Heart right ventricle (tissue), 16 donors: Measurements from ENCODE around the gene GRK5. TPM values are rescaled to one million over a fixed set of nuclear protein-coding genes. Genes with fewer than 3 reads are reported as not detected.
"Not testable (repeated sequence)": the region's sequence is repeated elsewhere in the genome, so short reads cannot be mapped to it uniquely, and the experiment has no call there.

Experiments used
- ATAC-seq, 8 donors: fragments of 200-7000 bp; cut with Tn5 transposase; one replicate each; pipeline ENCODE4 v1.9.1; 2020; ENCODE audit warnings: mild to moderate bottlenecking in 8 of 8, moderate library complexity in 8 of 8, moderate number of reproducible peaks in 1 of 8
- DNase-seq, 2 donors: peaks; one replicate each; pipeline ENCODE4 v3.0.0-alpha.2; 2020
- H3K27ac ChIP-seq, 10 donors: fragments of 200-600 bp; sonication (generic) in 2 of 10; one replicate each; pipeline versions ENCODE4 v1.5.0 to v1.8.0; 2020 to 2022; ENCODE audit warnings: mild to moderate bottlenecking in 3 of 10
- H3K27me3 ChIP-seq, 7 donors: fragments of 200-600 bp; one replicate each; pipeline ENCODE4 v1.8.0; 2021 to 2022; ENCODE audit warnings: mild to moderate bottlenecking in 2 of 7
- H3K36me3 ChIP-seq, 9 donors: fragments of 200-600 bp; sonication (generic) in 1 of 9; one replicate each; pipeline versions ENCODE4 v1.5.0 to v1.8.0; 2020 to 2022; ENCODE audit warnings: mild to moderate bottlenecking in 2 of 9
- H3K4me1 ChIP-seq, 9 donors: fragments of 200-600 bp; sonication (generic) in 1 of 9; one replicate each; pipeline versions ENCODE4 v1.5.0 to v1.8.0; 2020 to 2022; ENCODE audit warnings: mild to moderate bottlenecking in 4 of 9
- H3K4me3 ChIP-seq, 10 donors: fragments of 200-600 bp; sonication (generic) in 2 of 10; one replicate each; pipeline versions ENCODE4 v1.5.0 to v1.8.0; 2020 to 2022; ENCODE audit warnings: mild to moderate bottlenecking in 7 of 10, moderate library complexity in 2 of 10
- H3K9me3 ChIP-seq, 11 donors: fragments of 200-600 bp in 10 of 11; sonication (generic) in 2 of 11; one replicate each; pipeline versions ENCODE4 v1.5.0 to v1.8.0; 2013 to 2022; ENCODE audit warnings: mild to moderate bottlenecking in 2 of 11, control low read depth in 1 of 11, moderate library complexity in 1 of 11
- CTCF ChIP-seq, 9 donors: fragments of 200-600 bp; sonication (generic) in 2 of 9; IDR thresholded peaks; one replicate each; pipeline versions ENCODE4 v1.5.0 to v1.8.0; 2021 to 2022; ENCODE audit warnings: antibody characterized with exemption in 9 of 9, mild to moderate bottlenecking in 5 of 9, moderate library complexity in 1 of 9
- WGBS, 2 donors: extraction: QIAGEN DNeasy Blood & Tissue Kit; methylation state at CpG; one replicate each; pipeline ENCODE4 v1.1.7; 2013; ENCODE audit warnings: inconsistent platforms in 1 of 2; 5-methylcytosine and 5-hydroxymethylcytosine counted together
- intact Hi-C, 10 donors: fragments of 100-400 bp; cut with DNase I; formaldehyde crosslinking; loops; one replicate each; pipeline versions ENCODE4 v1.11.1 to v1.14.2; 2022
- polyA plus RNA-seq, 2 donors: library from polyadenylated mRNA; stranded (reverse); fragments of 200-250 nt; gene quantifications; one replicate each; pipeline ENCODE4 v1.2.3, GENCODE V29; 2013
- total RNA-seq, 10 donors: library from RNA; stranded (reverse); fragmentation: NEBNext Ultra II Directional in 3 of 10; extraction: Animal tissue kit (Norgen Biotek cat#: 25700) in 3 of 10; gene quantifications; one replicate each; pipeline versions ENCODE4 v1.2.1 to v1.2.4, GENCODE V29; 2021 to 2023
- donor health status: Arrhythmogenic right ventricular cardiomyopathy.
- donor health status: ischemic (EF 13 %, LVEDD 7.1; RV severe dilation, severe dysfunction).
- donor health status: healthy with polysubstance abuse.
- donor health status: DM: no; HTN: yes; CAD: no.
- donor health status: DM: no; HTN: no; CAD: no.
- donor health status: ischemic (EF 25% LVEDD 6.9; RV normal size, moderate dysfunction).
- donor health status: ischemic (EF 25% LVEDD 5.7; RV mildly dilated, moderate dysfunction).
- donor health status: healthy.
- donor health status: DM: yes; HTN: yes; CAD: no.
- donor health status: Ischemic cardiomyopathy.
- donor health status: ischemic (EF 35%, LVEDD 5.7; RV mildly dilated, moderate dysfunction).
- donor health status: nonischemic (EF 11% LVEDD 7.7; RV severe dilation, severe dysfunction).
- donor health status: DM: yes; HTN: yes; CAD: no.
- donor health status: PGD.
- donor health status: ischemic (EF 29% LVEDD 5.4; RV normal size, mild dysfunction).
- donor health status: nonischemic (EF 23%, LVEDD 6.1; RV moderate dilation, normal function).

The GRK5 gene
- total and polyA plus RNA-seq, 12 donors = 11.8 to 80.5 (median 26.6) TPM

GRCh38 chr10:119222966-119223386 lies 15.6 kb downstream of the GRK5 start:
- no peak for DNase-seq
- H3K36me3 ChIP-seq = peaks cover 0 to 8% (median 0%) of the 10 kb centered on the region in 9 donors
- intact Hi-C loops = no loop called here
- peak in 7 of 8 donors; percentile 6 to 52 (median 28) for ATAC-seq
- H3K4me3 ChIP-seq = peak overlapping the region in 5 of 10 donors; percentile 6 to 32 (median 10)
- peak overlapping the region; percentile 39 to 85 (median 70) for H3K27ac ChIP-seq
- 31 to 43% methylated on average over 9 of the region's 9 CpGs for WGBS, 2 donors
- H3K27me3 ChIP-seq = no peaks in the 10 kb centered on the region
- no peak for TF ChIP-seq CTCF (IDR thresholded peaks at IDR 0.05)
- H3K9me3 ChIP-seq = no peaks in the 10 kb centered on the region
- H3K4me1 ChIP-seq = peaks cover 18 to 96% (median 71%) of the 10 kb centered on the region in 9 donors

GRCh38 chr10:119225083-119225658 lies 17.8 kb downstream of the GRK5 start:
- Histone ChIP-seq H3K36me3 (no peaks in the 10 kb centered on the region), H3K27ac (peak overlapping the region in 4 of 10 donors; percentile 13 to 58 (median 29)), H3K9me3 (no peaks in the 10 kb centered on the region), H3K27me3 (no peaks in the 10 kb centered on the region), H3K4me3 (no peak overlapping the region), H3K4me1 (peaks cover 16 to 74% (median 50%) of the 10 kb centered on the region in 9 donors)
- 57 to 70% methylated on average over 4 of the region's 4 CpGs for WGBS, 2 donors
- DNase-seq = no peak
- TF ChIP-seq CTCF (IDR thresholded peaks at IDR 0.05) = no peak
- ATAC-seq = peak in 3 of 8 donors; percentile 18 to 19 (median 19)
- intact Hi-C loops = no loop called here

- intact Hi-C loops = no loop called here
- Histone ChIP-seq H3K27ac (peak overlapping the region in 1 of 10 donors; percentile 10), H3K4me1 (peaks cover 4 to 61% (median 42%) of the 10 kb centered on the region in 9 donors), H3K9me3 (no peaks in the 10 kb centered on the region), H3K4me3 (no peak overlapping the region), H3K36me3 (no peaks in the 10 kb centered on the region), H3K27me3 (no peaks in the 10 kb centered on the region)
- ATAC-seq = no peak
- no peak for DNase-seq
- 89 to 90% methylated on average over 6 of the region's 6 CpGs for WGBS, 2 donors
- no peak for TF ChIP-seq CTCF (IDR thresholded peaks at IDR 0.05)
Observed at GRCh38 chr10:119227825-119228224, 20.5 kb downstream of the GRK5 start.

GRCh38 chr10:119231654-119232053 lies 24.3 kb downstream of the GRK5 start:
- no peaks in the 10 kb centered on the region for H3K36me3 ChIP-seq
- peak overlapping the region in 1 of 10 donors; percentile 69 for H3K27ac ChIP-seq
- DNase-seq (no peak), ATAC-seq (no peak)
- H3K4me1 ChIP-seq = peaks cover 6 to 64% (median 54%) of the 10 kb centered on the region in 9 donors
- WGBS, 2 donors = 68 to 80% methylated on average over 7 of the region's 7 CpGs
- intact Hi-C loops = no loop called here
- no peaks in the 10 kb centered on the region for H3K9me3 ChIP-seq
- no peak for TF ChIP-seq CTCF (IDR thresholded peaks at IDR 0.05)
- no peaks in the 10 kb centered on the region for H3K27me3 ChIP-seq
- H3K4me3 ChIP-seq = no peak overlapping the region

GRCh38 chr10:119232439-119232838 lies 25.1 kb downstream of the GRK5 start:
- H3K27ac ChIP-seq = peak overlapping the region in 6 of 10 donors; percentile 40 to 80 (median 48)
- intact Hi-C loops, H3K9me3 ChIP-seq, H3K27me3 ChIP-seq, H3K4me3 ChIP-seq, DNase-seq, H3K36me3 ChIP-seq, ATAC-seq: not testable (repeated sequence)
- H3K4me1 ChIP-seq = peaks cover 6 to 65% (median 57%) of the 10 kb centered on the region in 9 donors
- 56 to 69% methylated on average over 4 of the region's 4 CpGs for WGBS, 2 donors
